Common myeloid progenitor, CD34-positive (primary cell): Measurements from ENCODE around the gene MGAT4A.

Experiments used
- CTCF ChIA-PET: fragments of 350-600 bp; sonication (Branson Sonifier 250); formaldehyde crosslinking; loops from one replicate; lab custom pipeline; 2021; ENCODE audit warnings: antibody characterized with exemption; lab: Charles Lee
- POLR2A ChIA-PET: fragments of 350-600 bp; sonication (Branson Sonifier 250); formaldehyde crosslinking; loops from one replicate; lab custom pipeline; 2021; ENCODE audit warnings: antibody characterized with exemption; lab: Charles Lee
- DNase-seq, 3 donors: peaks; one replicate each; pipeline versions ENCODE4 v3.0.0 to v3.0.0-alpha.2; 2013
- H3K27ac ChIP-seq, 2 experiments: 1 replicate in 1 of 2; 2 replicates in 1 of 2; pipeline ENCODE4 v1.7.0; 2013; ENCODE audit warnings: inconsistent platforms in 2 of 2, low read length in 2 of 2, mild to moderate bottlenecking in 2 of 2, low read depth in 1 of 2, moderate library complexity in 1 of 2; ENCODE audit not compliant: severe bottlenecking in 2 of 2, insufficient read depth in 1 of 2, poor library complexity in 1 of 2
- H3K27me3 ChIP-seq, 5 experiments: replicated peaks in 2 of 5; 1 replicate in 3 of 5; 2 replicates in 2 of 5; pipeline versions ENCODE4 v1.6.1 to v1.7.0; 2013; ENCODE audit warnings: low read length in 4 of 5, mild to moderate bottlenecking in 2 of 5, moderate library complexity in 2 of 5, inconsistent platforms in 1 of 5; ENCODE audit not compliant: insufficient read depth in 5 of 5, control insufficient read depth in 4 of 5
- H3K36me3 ChIP-seq, 4 experiments: 1 replicate in 2 of 4; 2 replicates in 2 of 4; pipeline versions ENCODE4 v1.6.1 to v1.7.0; 2013; ENCODE audit warnings: low read length in 3 of 4, control low read depth in 1 of 4, mild to moderate bottlenecking in 1 of 4; ENCODE audit not compliant: control insufficient read depth in 4 of 4, insufficient read depth in 4 of 4
- H3K4me1 ChIP-seq, 4 experiments: 1 replicate in 3 of 4; 2 replicates in 1 of 4; pipeline versions ENCODE4 v1.6.1 to v1.7.1; 2013; ENCODE audit warnings: low read length in 3 of 4, mild to moderate bottlenecking in 3 of 4, control low read depth in 1 of 4, inconsistent platforms in 1 of 4, moderate library complexity in 1 of 4; ENCODE audit not compliant: control insufficient read depth in 4 of 4, insufficient read depth in 4 of 4; ENCODE audit errors: control extremely low read depth in 1 of 4
- H3K4me3 ChIP-seq, 7 experiments: 1 replicate in 4 of 7; 2 replicates in 3 of 7; pipeline versions ENCODE4 v1.5.1 to v1.7.0; 2013; ENCODE audit warnings: mild to moderate bottlenecking in 7 of 7, low read length in 6 of 7, moderate library complexity in 6 of 7, inconsistent platforms in 2 of 7, low read depth in 2 of 7, control low read depth in 1 of 7; ENCODE audit not compliant: insufficient read depth in 4 of 7, control insufficient read depth in 1 of 7; ENCODE audit errors: extremely low read depth in 1 of 7
- H3K9me3 ChIP-seq, 5 experiments: 1 replicate in 4 of 5; 2 replicates in 1 of 5; pipeline versions ENCODE4 v1.6.1 to v1.7.1; 2013; ENCODE audit warnings: low read length in 4 of 5, mild to moderate bottlenecking in 2 of 5, inconsistent platforms in 1 of 5, low read depth in 1 of 5, moderate library complexity in 1 of 5; ENCODE audit not compliant: control insufficient read depth in 4 of 5, insufficient read depth in 2 of 5; ENCODE audit errors: control extremely low read depth in 1 of 5
- WGBS: methylation state at CpG from one replicate; pipeline ENCODE4 v1.1.5; 2013; ENCODE audit not compliant: insufficient coverage; 5-methylcytosine and 5-hydroxymethylcytosine counted together

The MGAT4A gene

DNA sequence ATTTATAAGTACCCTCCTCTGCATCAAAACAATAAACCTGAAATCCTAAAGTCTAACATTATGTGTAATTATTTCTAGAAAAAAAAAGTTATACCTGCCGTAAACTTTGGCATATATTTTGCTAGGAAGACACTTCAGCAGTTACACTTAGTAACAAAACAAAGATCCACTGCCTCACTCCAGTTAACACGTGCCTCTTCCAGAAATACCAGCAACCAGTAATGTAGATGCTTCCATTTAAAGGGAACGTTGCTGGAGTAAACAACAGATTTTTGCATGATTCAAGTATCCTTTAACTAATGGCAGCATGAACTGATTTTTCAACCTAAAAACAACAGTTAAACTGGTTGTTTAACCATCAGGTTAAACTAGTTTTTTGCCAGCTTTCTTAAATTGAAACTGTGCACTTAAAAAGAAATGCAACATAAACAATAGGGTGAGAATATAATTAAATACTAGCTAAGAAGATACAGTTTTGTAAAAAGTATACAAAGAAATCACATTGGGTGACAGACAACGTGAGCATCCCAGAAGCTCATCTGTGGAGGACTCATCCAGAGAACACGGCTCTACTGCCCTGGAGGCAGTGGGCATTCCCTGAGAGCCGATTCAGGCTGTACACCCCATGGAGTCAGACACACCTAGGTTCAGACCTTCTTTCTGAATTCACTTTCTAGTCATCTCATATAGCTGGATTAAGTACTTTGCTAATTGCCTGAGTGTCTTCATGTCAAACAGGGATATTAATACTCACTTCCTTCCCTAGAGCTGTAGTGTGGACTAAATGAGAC lies 22.3 kb downstream of the MGAT4A start:
- H3K36me3 ChIP-seq: peaks cover 0 to 3% (median 1%) of the 10 kb centered on the region in 4 experiments
- ChIA-PET POLR2A (interaction anchor here (1.1 kb wide), 1 partner anchor 49 kb away, joined by 3 read pairs; no protein-coding TSS in a partner anchor), CTCF (interaction anchor here (0.6 to 0.9 kb wide), 2 partner anchors 28 to 87 kb away, joined by 3 read pairs; no protein-coding TSS in a partner anchor)
- H3K4me1 ChIP-seq: peaks cover 19 to 48% (median 23%) of the 10 kb centered on the region in 4 experiments
- H3K9me3 ChIP-seq: no peaks in the 10 kb centered on the region
- H3K27me3 ChIP-seq: no peaks in the 10 kb centered on the region
- no peak overlapping the region for H3K4me3 ChIP-seq
- DNase-seq: no peak
- WGBS: 100% methylated on average over 4 of the region's 6 CpGs
- no peak overlapping the region for H3K27ac ChIP-seq

- Histone ChIP-seq H3K4me3 (no peak overlapping the region), H3K9me3 (no peaks in the 10 kb centered on the region), H3K27ac (no peak overlapping the region), H3K4me1 (peaks cover 15 to 32% (median 22%) of the 10 kb centered on the region in 4 experiments), H3K27me3 (no peaks in the 10 kb centered on the region), H3K36me3 (peaks cover 0 to 3% (median 1%) of the 10 kb centered on the region in 4 experiments)
- POLR2A ChIA-PET: no interaction called here
- WGBS: no CpG with 5 or more reads among the region's 2 CpGs
- DNase-seq: no peak
- CTCF ChIA-PET: interaction anchor here (0.9 to 1.5 kb wide), 2 partner anchors 12 to 117 kb away, joined by 3 to 5 read pairs; no protein-coding TSS in a partner anchor
Measured at GRCh38 chr2:98706591-98706990, 24.3 kb downstream of the MGAT4A start.

GRCh38 chr2:98705333-98705617 lies 25.7 kb downstream of the MGAT4A start:
- CTCF ChIA-PET: no interaction called here
- H3K4me3 ChIP-seq: no peak overlapping the region
- WGBS: 100% methylated on average over 1 of the region's 3 CpGs
- H3K9me3 ChIP-seq: no peaks in the 10 kb centered on the region
- H3K4me1 ChIP-seq: peaks cover 8 to 19% (median 12%) of the 10 kb centered on the region in 4 experiments
- no peak for DNase-seq
- no peak overlapping the region for H3K27ac ChIP-seq
- H3K27me3 ChIP-seq: no peaks in the 10 kb centered on the region
- H3K36me3 ChIP-seq: peaks cover 0 to 3% (median 1%) of the 10 kb centered on the region in 4 experiments
- POLR2A ChIA-PET: interaction anchor here (0.6 kb wide), 1 partner anchor 132 kb away, joined by 4 read pairs; no protein-coding TSS in a partner anchor

- peaks cover 0 to 3% (median 2%) of the 10 kb centered on the region in 4 experiments for H3K36me3 ChIP-seq
- peaks cover 2 to 14% (median 9%) of the 10 kb centered on the region in 4 experiments for H3K4me1 ChIP-seq
- POLR2A ChIA-PET: interaction anchor here (0.6 kb wide), 1 partner anchor 133 kb away, joined by 4 read pairs; no protein-coding TSS in a partner anchor
- H3K9me3 ChIP-seq: no peaks in the 10 kb centered on the region
- no peak overlapping the region for H3K27ac ChIP-seq
- DNase-seq: no peak
- H3K4me3 ChIP-seq: no peak overlapping the region
- CTCF ChIA-PET: interaction anchor here (0.5 to 1.2 kb wide), 2 partner anchors 33 to 454 kb away, joined by 3 read pairs; no protein-coding TSS in a partner anchor
- H3K27me3 ChIP-seq: no peaks in the 10 kb centered on the region
- 100% methylated on average over 7 of the region's 9 CpGs for WGBS
Measured at GRCh38 chr2:98704499-98705332, 26.2 kb downstream of the MGAT4A start.

DNA sequence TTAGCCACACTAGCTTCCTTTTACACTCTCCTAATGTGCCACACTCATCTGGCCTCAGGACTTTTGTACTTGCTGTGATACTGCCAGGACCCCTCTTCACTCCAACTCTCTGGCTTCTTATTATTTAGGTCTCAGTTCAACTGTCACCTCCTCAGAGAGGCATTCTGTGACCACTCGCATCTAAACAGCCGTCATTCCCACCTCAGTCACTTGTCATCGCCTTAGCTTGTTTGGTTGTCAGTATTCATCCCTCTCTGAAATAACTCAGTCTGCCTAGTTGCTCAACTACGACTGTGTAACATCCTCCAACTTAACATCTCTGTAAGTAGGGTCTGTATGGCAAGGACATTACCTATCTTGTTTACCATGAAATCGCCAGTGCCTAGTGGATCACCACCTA lies 27.2 kb downstream of the MGAT4A start:
- no peaks in the 10 kb centered on the region for H3K27me3 ChIP-seq
- H3K36me3 ChIP-seq: peaks cover 0 to 4% (median 3%) of the 10 kb centered on the region in 4 experiments
- WGBS: 100% methylated on average over 3 of the region's 5 CpGs
- no peak overlapping the region for H3K27ac ChIP-seq
- POLR2A ChIA-PET: no interaction called here
- CTCF ChIA-PET: interaction anchor here (1.2 kb wide), 1 partner anchor 34 kb away, joined by 3 read pairs; no protein-coding TSS in a partner anchor
- no peak for DNase-seq
- H3K4me3 ChIP-seq: no peak overlapping the region
- H3K9me3 ChIP-seq: no peaks in the 10 kb centered on the region
- peaks cover 0 to 4% (median 3%) of the 10 kb centered on the region in 4 experiments for H3K4me1 ChIP-seq

GRCh38 chr2:98702858-98703620 lies 27.9 kb downstream of the MGAT4A start:
- no peak overlapping the region for H3K27ac ChIP-seq
- ChIA-PET CTCF (interaction anchor here (0.6 to 1.4 kb wide), 2 partner anchors 16 to 238 kb away, joined by 3 to 6 read pairs; no protein-coding TSS in a partner anchor), POLR2A (no interaction called here)
- H3K4me1 ChIP-seq: peaks cover 0 to 2% (median 0%) of the 10 kb centered on the region in 4 experiments
- H3K36me3 ChIP-seq: peaks cover 0 to 4% (median 3%) of the 10 kb centered on the region in 4 experiments
- 90% methylated on average over 4 of the region's 6 CpGs for WGBS
- no peaks in the 10 kb centered on the region for H3K27me3 ChIP-seq
- DNase-seq: no peak
- H3K4me3 ChIP-seq: no peak overlapping the region
- no peaks in the 10 kb centered on the region for H3K9me3 ChIP-seq
